Small intestine (tissue), 7 donors: Measurements from ENCODE around the gene CTSE. TPM values are rescaled to one million over a fixed set of nuclear protein-coding genes. Genes with fewer than 3 reads are reported as not detected.
"Not testable (repeated sequence)": the region's sequence is repeated elsewhere in the genome, so short reads cannot be mapped to it uniquely, and the experiment has no call there.

Experiments used
- DNase-seq, 2 donors: peaks; one replicate each; pipeline versions ENCODE4 v3.0.0 to v3.0.0-alpha.2; 2013
- FAIRE-seq: peaks from 2 replicates; lab custom pipeline; 2012; peaks lifted over from hg19 to GRCh38; lab: Jason Lieb, UNC
- H3K27ac ChIP-seq, 3 donors: one replicate each; pipeline ENCODE4 v1.5.1; 2013; ENCODE audit warnings: low read length in 2 of 3, mild to moderate bottlenecking in 2 of 3, control low read depth in 1 of 3, inconsistent platforms in 1 of 3, low read depth in 1 of 3, moderate library complexity in 1 of 3
- H3K27me3 ChIP-seq, 3 donors: one replicate each; pipeline ENCODE4 v1.6.1; 2013; ENCODE audit warnings: low read length in 3 of 3, inconsistent platforms in 1 of 3; ENCODE audit not compliant: control insufficient read depth in 3 of 3, insufficient read depth in 3 of 3
- H3K36me3 ChIP-seq, 3 donors: one replicate each; pipeline ENCODE4 v1.6.1; 2013; ENCODE audit warnings: low read length in 3 of 3, inconsistent platforms in 1 of 3, low read depth in 1 of 3, mild to moderate bottlenecking in 1 of 3, moderate library complexity in 1 of 3; ENCODE audit not compliant: control insufficient read depth in 3 of 3, insufficient read depth in 2 of 3
- H3K4me1 ChIP-seq, 3 donors: one replicate each; pipeline ENCODE4 v1.6.1; 2013; ENCODE audit warnings: low read length in 2 of 3, inconsistent platforms in 1 of 3, low read depth in 1 of 3, mild to moderate bottlenecking in 1 of 3, moderate library complexity in 1 of 3; ENCODE audit not compliant: control insufficient read depth in 3 of 3, insufficient read depth in 2 of 3
- H3K4me3 ChIP-seq, 3 donors: one replicate each; pipeline ENCODE4 v1.5.1; 2013; ENCODE audit warnings: low read length in 3 of 3, control low read depth in 1 of 3, inconsistent platforms in 1 of 3, low read depth in 1 of 3, mild to moderate bottlenecking in 1 of 3, moderate library complexity in 1 of 3
- H3K9me3 ChIP-seq, 2 donors: one replicate each; pipeline ENCODE4 v1.6.1; 2013; ENCODE audit warnings: low read depth in 1 of 2, low read length in 1 of 2; ENCODE audit not compliant: control insufficient read depth in 2 of 2, insufficient read depth in 1 of 2
- WGBS, 3 donors: extraction: QIAGEN DNeasy Blood & Tissue Kit; methylation state at CpG; one replicate each; pipeline ENCODE4 v1.1.7; 2013; 5-methylcytosine and 5-hydroxymethylcytosine counted together
- polyA plus RNA-seq, 4 donors: library from polyadenylated mRNA; stranded (reverse) in 3 of 4; unstranded in 1 of 4; fragments of 200-250 nt in 3 of 4; fragments of 120-200 nt in 1 of 4; gene quantifications; one replicate each; pipeline versions ENCODE4 v1.2.1 to v1.2.3, GENCODE V29; 2013
- donor health status: healthy with polysubstance abuse.
- donor health status: control.
- donor health status: control.
- donor health status: Bipolar disorder and iron deficiency.
- donor health status: healthy.

The CTSE gene
- polyA plus RNA-seq, 4 donors = 13.0 to 216 (median 112) TPM

DNA sequence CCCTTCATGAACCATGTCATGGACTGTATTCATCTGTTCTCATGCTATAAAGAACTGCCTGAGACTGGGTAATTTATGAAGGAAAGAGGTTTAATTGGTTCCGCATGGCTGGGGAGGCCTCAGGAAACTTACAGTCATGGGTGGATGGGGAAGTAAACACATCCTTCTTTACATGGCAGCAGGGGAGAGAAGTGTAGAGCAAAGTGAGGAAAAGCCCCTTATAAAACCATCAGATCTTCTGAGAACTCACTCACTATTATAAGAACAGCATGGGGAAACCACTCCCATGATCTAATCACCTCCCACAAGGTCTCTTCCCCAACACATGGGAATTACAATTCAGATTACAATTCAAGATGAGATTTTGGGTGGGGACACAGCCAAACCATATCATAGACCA is 27.1 kb downstream of the CTSE start:
- H3K27ac ChIP-seq, DNase-seq, H3K27me3 ChIP-seq, H3K9me3 ChIP-seq, FAIRE-seq, H3K36me3 ChIP-seq, H3K4me1 ChIP-seq, H3K4me3 ChIP-seq: not testable (repeated sequence)
- WGBS, 3 donors = 94 to 96% (median 95%) methylated on average over 1 of the region's 1 CpG

GRCh38 chr1:205994346-205994745 is 29.3 kb downstream of the CTSE start:
- FAIRE-seq (no peak), DNase-seq (no peak)
- Histone ChIP-seq H3K36me3 (no peaks in the 10 kb centered on the region), H3K27ac (no peak overlapping the region), H3K4me1 (no peaks in the 10 kb centered on the region), H3K4me3 (no peak overlapping the region), H3K9me3 (peaks cover 0 to 3% of the 10 kb centered on the region in 2 donors), H3K27me3 (peaks cover 0 to 5% (median 0%) of the 10 kb centered on the region in 3 donors)
- WGBS, 3 donors = 57 to 74% (median 66%) methylated on average over 4 of the region's 4 CpGs

GRCh38 chr1:205993068-205993467 is 30.6 kb downstream of the CTSE start:
- DNase-seq = no peak
- WGBS, 3 donors = 33 to 91% (median 78%) methylated on average over 1 of the region's 1 CpG

GRCh38 chr1:205992218-205992882 is 31.3 kb downstream of the CTSE start:
- no peak for FAIRE-seq
- Histone ChIP-seq H3K27me3 (peaks cover 0 to 2% (median 0%) of the 10 kb centered on the region in 3 donors), H3K9me3 (no peaks in the 10 kb centered on the region), H3K27ac (no peak overlapping the region), H3K36me3 (no peaks in the 10 kb centered on the region), H3K4me3 (no peak overlapping the region), H3K4me1 (no peaks in the 10 kb centered on the region)
- 92 to 94% (median 93%) methylated on average over 14 of the region's 14 CpGs for WGBS, 3 donors
- no peak for DNase-seq

More at GRCh38 chr1:205993068-205993467, 30.6 kb downstream of the CTSE start:
- H3K36me3 ChIP-seq = no peaks in the 10 kb centered on the region
- no peak overlapping the region for H3K27ac ChIP-seq
- FAIRE-seq = no peak
- H3K27me3 ChIP-seq = peaks cover 0 to 2% (median 0%) of the 10 kb centered on the region in 3 donors
- H3K4me1 ChIP-seq = no peaks in the 10 kb centered on the region
- H3K9me3 ChIP-seq = no peaks in the 10 kb centered on the region
- no peak overlapping the region for H3K4me3 ChIP-seq

GRCh38 chr1:205991237-205991636 is 32.5 kb downstream of the CTSE start:
- Histone ChIP-seq H3K27me3 (peaks cover 0 to 2% (median 0%) of the 10 kb centered on the region in 3 donors), H3K27ac (no peak overlapping the region), H3K4me3 (no peak overlapping the region), H3K9me3 (no peaks in the 10 kb centered on the region), H3K36me3 (no peaks in the 10 kb centered on the region), H3K4me1 (no peaks in the 10 kb centered on the region)
- no peak for DNase-seq
- no peak for FAIRE-seq
- 45 to 77% (median 45%) methylated on average over 4 of the region's 4 CpGs for WGBS, 3 donors

GRCh38 chr1:205990226-205990625 is 33.5 kb downstream of the CTSE start:
- H3K9me3 ChIP-seq = no peaks in the 10 kb centered on the region
- H3K4me1 ChIP-seq = no peaks in the 10 kb centered on the region
- WGBS, 3 donors = 67 to 79% (median 69%) methylated on average over 2 of the region's 2 CpGs
- H3K36me3 ChIP-seq = no peaks in the 10 kb centered on the region
- H3K4me3 ChIP-seq = no peak overlapping the region
- FAIRE-seq = no peak
- H3K27me3 ChIP-seq = no peaks in the 10 kb centered on the region
- no peak for DNase-seq
- H3K27ac ChIP-seq = no peak overlapping the region

DNA sequence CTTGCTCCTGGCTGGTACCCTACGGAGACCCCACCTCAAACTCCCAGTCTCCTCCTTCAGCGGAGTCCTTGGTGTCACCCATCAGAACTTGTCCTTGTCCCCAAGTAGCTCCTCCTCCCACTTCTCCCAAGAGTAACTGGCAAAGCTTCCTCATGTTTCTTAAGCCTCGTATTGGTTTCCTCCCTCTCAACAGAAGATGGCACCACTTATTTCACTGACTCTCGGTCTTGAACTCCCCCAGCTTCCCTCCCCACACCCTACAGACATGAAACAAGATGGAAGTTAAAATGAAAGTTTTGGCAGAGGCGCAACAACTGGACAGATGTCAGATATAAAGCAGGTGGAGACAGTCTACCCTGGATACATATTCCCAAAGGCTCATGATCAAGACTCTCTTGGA is 33.9 kb downstream of the CTSE start:
- FAIRE-seq = no peak
- Histone ChIP-seq H3K4me3 (no peak overlapping the region), H3K9me3 (no peaks in the 10 kb centered on the region), H3K27me3 (no peaks in the 10 kb centered on the region), H3K36me3 (no peaks in the 10 kb centered on the region), H3K4me1 (no peaks in the 10 kb centered on the region), H3K27ac (no peak overlapping the region)
- WGBS, 3 donors = 62 to 74% (median 64%) methylated on average over 5 of the region's 5 CpGs
- no peak for DNase-seq

GRCh38 chr1:205988585-205988995 is 35.1 kb downstream of the CTSE start:
- Histone ChIP-seq H3K4me1 (no peaks in the 10 kb centered on the region), H3K4me3 (no peak overlapping the region), H3K9me3 (no peaks in the 10 kb centered on the region), H3K27ac (no peak overlapping the region), H3K36me3 (no peaks in the 10 kb centered on the region), H3K27me3 (no peaks in the 10 kb centered on the region)
- WGBS, 3 donors = 64 to 84% (median 77%) methylated on average over 12 of the region's 12 CpGs
- DNase-seq (no peak), FAIRE-seq (no peak)

GRCh38 chr1:205986861-205987260 is 36.8 kb downstream of the CTSE start:
- Histone ChIP-seq H3K4me1 (no peaks in the 10 kb centered on the region), H3K4me3 (no peak overlapping the region), H3K36me3 (no peaks in the 10 kb centered on the region), H3K9me3 (no peaks in the 10 kb centered on the region), H3K27me3 (no peaks in the 10 kb centered on the region), H3K27ac (no peak overlapping the region)
- WGBS, 3 donors = 53 to 78% (median 69%) methylated on average over 2 of the region's 2 CpGs
- no peak for FAIRE-seq
- DNase-seq = no peak
